Fibroblast of lung (primary cell): Measurements from ENCODE around the gene SMCO2. TPM values are rescaled to one million over a fixed set of nuclear protein-coding genes. Genes with fewer than 3 reads are reported as not detected.

Experiments
- DNase-seq, 2 donors: peaks; one replicate each; pipeline versions ENCODE4 v3.0.0 to v3.0.0-alpha.2; 2010; ENCODE audit warnings: low read depth in 2 of 2
- H2AFZ ChIP-seq: 2 replicates; pipeline ENCODE4 v1.5.1; 2012; ENCODE audit warnings: low read length, control low read depth, inconsistent platforms
- H3K27ac ChIP-seq: 2 replicates; pipeline ENCODE4 v1.5.1; 2011; ENCODE audit warnings: low read length, control low read depth; ENCODE audit not compliant: insufficient read depth
- H3K27me3 ChIP-seq: 2 replicates; pipeline ENCODE4 v1.5.1; 2011; ENCODE audit warnings: mild to moderate bottlenecking, low read length; ENCODE audit not compliant: control insufficient read depth, insufficient read depth
- H3K36me3 ChIP-seq: 2 replicates; pipeline ENCODE4 v1.5.1; 2011; ENCODE audit warnings: low read length; ENCODE audit not compliant: control insufficient read depth, insufficient read depth
- H3K4me1 ChIP-seq: 2 replicates; pipeline ENCODE4 v1.5.1; 2011; ENCODE audit warnings: low read length; ENCODE audit not compliant: control insufficient read depth, insufficient read depth; ENCODE audit errors: extremely low read depth
- H3K4me2 ChIP-seq: 2 replicates; pipeline ENCODE4 v1.5.1; 2011; ENCODE audit warnings: low read length, control low read depth; ENCODE audit not compliant: insufficient read depth; ENCODE audit errors: extremely low read depth
- H3K4me3 ChIP-seq, 4 experiments: fragments of 200-600 bp in 1 of 4; sonication (generic) in 1 of 4; replicated peaks in 1 of 4; 2 replicates each; pipeline ENCODE4 v1.5.1; 2011 to 2016; ENCODE audit warnings: low read length in 4 of 4, low read depth in 3 of 4, mild to moderate bottlenecking in 3 of 4, control low read depth in 2 of 4, inconsistent platforms in 1 of 4, mixed read lengths in 1 of 4; ENCODE audit not compliant: insufficient read depth in 1 of 4; ENCODE audit errors: control extremely low read depth in 1 of 4
- H3K79me2 ChIP-seq: 2 replicates; pipeline ENCODE4 v1.5.1; 2012; ENCODE audit warnings: mild to moderate bottlenecking, low read length, inconsistent platforms; ENCODE audit not compliant: control insufficient read depth, insufficient read depth
- H3K9ac ChIP-seq: 2 replicates; pipeline ENCODE4 v1.5.1; 2011; ENCODE audit warnings: mild to moderate bottlenecking, low read length, control low read depth; ENCODE audit not compliant: insufficient read depth
- H3K9me3 ChIP-seq: 2 replicates; pipeline ENCODE4 v1.5.1; 2012; ENCODE audit warnings: low read depth, low read length; ENCODE audit not compliant: control insufficient read depth, insufficient read depth
- H4K20me1 ChIP-seq: 2 replicates; pipeline ENCODE4 v1.5.1; 2011; ENCODE audit warnings: low read length; ENCODE audit not compliant: control insufficient read depth, insufficient read depth; ENCODE audit errors: extremely low read depth
- EZH2 ChIP-seq: IDR thresholded peaks from 2 replicates; pipeline ENCODE4 v1.5.1; 2012; ENCODE audit warnings: low read length, control low read depth, mild to moderate bottlenecking; ENCODE audit errors: missing control alignments
- polyA plus RNA-seq, 2 donors: library from polyadenylated mRNA; depleted of rRNA in 1 of 2; stranded (reverse) in 1 of 2; unstranded in 1 of 2; fragments of >200 nt; gene quantifications; 2 replicates each; pipeline ENCODE4 v1.2.1, GENCODE V29; 2011 to 2012; ENCODE audit warnings: missing spikeins in 1 of 2
- total RNA-seq: library from RNA; depleted of rRNA; stranded (reverse); fragments of >200 nt; gene quantifications from 2 replicates; pipeline ENCODE4 v1.2.1, GENCODE V29; 2014
- TF ChIP-seq, protein P1 (sequence below), 2 donors: IDR thresholded peaks in 1 of 2; conservative IDR thresholded peaks in 1 of 2; 1 replicate in 1 of 2; 2 replicates in 1 of 2; pipeline ENCODE4 v1.5.1; 2011 to 2012; ENCODE audit warnings: low read length in 2 of 2, control low read depth in 1 of 2, inconsistent platforms in 1 of 2, low read depth in 1 of 2, mild to moderate bottlenecking in 1 of 2

The SMCO2 gene
- total and polyA plus RNA-seq, 2 donors (not counting 1 experiment from before 2014, with no cell fraction given): not detected

GRCh38 chr12:27498149-27498548 lies 51.6 kb downstream of the SMCO2 start:
- no peak overlapping the region for H3K4me2 ChIP-seq
- H3K9ac ChIP-seq: no peak overlapping the region
- H3K79me2 ChIP-seq: no peaks in the 10 kb centered on the region
- TF ChIP-seq, protein P1, sequence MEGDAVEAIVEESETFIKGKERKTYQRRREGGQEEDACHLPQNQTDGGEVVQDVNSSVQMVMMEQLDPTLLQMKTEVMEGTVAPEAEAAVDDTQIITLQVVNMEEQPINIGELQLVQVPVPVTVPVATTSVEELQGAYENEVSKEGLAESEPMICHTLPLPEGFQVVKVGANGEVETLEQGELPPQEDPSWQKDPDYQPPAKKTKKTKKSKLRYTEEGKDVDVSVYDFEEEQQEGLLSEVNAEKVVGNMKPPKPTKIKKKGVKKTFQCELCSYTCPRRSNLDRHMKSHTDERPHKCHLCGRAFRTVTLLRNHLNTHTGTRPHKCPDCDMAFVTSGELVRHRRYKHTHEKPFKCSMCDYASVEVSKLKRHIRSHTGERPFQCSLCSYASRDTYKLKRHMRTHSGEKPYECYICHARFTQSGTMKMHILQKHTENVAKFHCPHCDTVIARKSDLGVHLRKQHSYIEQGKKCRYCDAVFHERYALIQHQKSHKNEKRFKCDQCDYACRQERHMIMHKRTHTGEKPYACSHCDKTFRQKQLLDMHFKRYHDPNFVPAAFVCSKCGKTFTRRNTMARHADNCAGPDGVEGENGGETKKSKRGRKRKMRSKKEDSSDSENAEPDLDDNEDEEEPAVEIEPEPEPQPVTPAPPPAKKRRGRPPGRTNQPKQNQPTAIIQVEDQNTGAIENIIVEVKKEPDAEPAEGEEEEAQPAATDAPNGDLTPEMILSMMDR (conservative IDR thresholded peaks at IDR 0.05 in 1 of 2, IDR thresholded peaks at IDR 0.05 in 1 of 2; ENCODE audit: low read depth in 1 of 2, low read length in 2 of 2): no peak
- TF ChIP-seq EZH2: no peak
- H3K36me3 ChIP-seq: no peaks in the 10 kb centered on the region
- H3K4me1 ChIP-seq: no peaks in the 10 kb centered on the region
- H3K27me3 ChIP-seq: no peaks in the 10 kb centered on the region
- no peak overlapping the region for H2AFZ ChIP-seq
- no peak overlapping the region for H3K4me3 ChIP-seq
- H3K9me3 ChIP-seq: no peaks in the 10 kb centered on the region
- no peak overlapping the region for H3K27ac ChIP-seq
- no peak for DNase-seq
- H4K20me1 ChIP-seq: no peaks in the 10 kb centered on the region

DNA sequence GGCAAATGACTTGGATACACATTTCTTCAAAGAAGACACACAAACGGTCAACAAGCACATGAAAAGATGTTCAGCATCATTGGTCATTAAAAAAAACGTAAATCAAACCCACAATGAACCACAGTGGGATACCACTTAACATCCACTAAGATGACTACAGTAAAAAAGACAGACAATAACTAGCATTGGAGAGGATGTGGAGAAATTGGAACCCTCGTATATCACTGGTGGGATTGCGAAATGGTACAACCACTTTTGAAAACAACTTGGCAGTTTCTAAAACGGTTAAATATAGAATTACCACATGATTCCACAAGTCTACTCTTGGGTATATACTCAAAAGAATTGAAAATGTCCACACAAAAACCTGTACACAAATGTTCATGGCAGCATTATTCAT lies 52.2 kb downstream of the SMCO2 start:
- no peak overlapping the region for H3K9ac ChIP-seq
- no peak overlapping the region for H3K4me3 ChIP-seq
- no peaks in the 10 kb centered on the region for H3K79me2 ChIP-seq
- no peak overlapping the region for H3K4me2 ChIP-seq
- H3K4me1 ChIP-seq: no peaks in the 10 kb centered on the region
- DNase-seq: peak in 1 of 2 donors; percentile 29
- no peak overlapping the region for H3K27ac ChIP-seq
- no peak overlapping the region for H2AFZ ChIP-seq
- TF ChIP-seq EZH2: no peak
- TF ChIP-seq, protein P1 (conservative IDR thresholded peaks at IDR 0.05 in 1 of 2, IDR thresholded peaks at IDR 0.05 in 1 of 2; ENCODE audit: low read depth in 1 of 2, low read length in 2 of 2): no peak
- H3K36me3 ChIP-seq: no peaks in the 10 kb centered on the region
- no peaks in the 10 kb centered on the region for H3K27me3 ChIP-seq
- H4K20me1 ChIP-seq: no peaks in the 10 kb centered on the region
- H3K9me3 ChIP-seq: no peaks in the 10 kb centered on the region

DNA sequence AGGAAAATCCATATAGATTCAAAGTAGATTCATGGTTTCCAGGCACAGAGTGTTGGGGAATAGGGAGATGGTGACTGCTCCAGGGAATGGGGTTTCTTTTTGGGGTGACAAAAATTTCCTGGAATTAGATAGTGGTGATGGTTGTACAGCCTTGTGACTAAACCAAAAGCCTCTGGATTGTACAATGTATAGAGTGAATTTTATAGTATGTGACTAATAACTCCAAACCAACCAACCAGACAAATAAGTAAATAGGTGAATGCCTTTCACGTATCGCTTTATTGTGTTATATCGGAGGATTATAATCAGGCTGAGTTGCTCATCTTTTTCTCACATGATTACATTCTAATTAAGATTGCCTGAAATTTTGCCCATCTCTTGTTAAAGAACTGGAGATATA lies 52.8 kb downstream of the SMCO2 start:
- DNase-seq: no peak
- no peak for TF ChIP-seq EZH2
- TF ChIP-seq, protein P1 (conservative IDR thresholded peaks at IDR 0.05 in 1 of 2, IDR thresholded peaks at IDR 0.05 in 1 of 2; ENCODE audit: low read depth in 1 of 2, low read length in 2 of 2): no peak

More for the DNA sequence above, 52.8 kb downstream of the SMCO2 start:
- H3K4me3 ChIP-seq: no peak overlapping the region
- H3K9me3 ChIP-seq: no peaks in the 10 kb centered on the region
- H4K20me1 ChIP-seq: no peaks in the 10 kb centered on the region
- H3K9ac ChIP-seq: no peak overlapping the region
- H3K79me2 ChIP-seq: no peaks in the 10 kb centered on the region
- no peaks in the 10 kb centered on the region for H3K27me3 ChIP-seq
- no peaks in the 10 kb centered on the region for H3K36me3 ChIP-seq
- H2AFZ ChIP-seq: no peak overlapping the region
- H3K4me1 ChIP-seq: no peaks in the 10 kb centered on the region
- no peak overlapping the region for H3K27ac ChIP-seq
- no peak overlapping the region for H3K4me2 ChIP-seq
